K562 (cell line): ENCODE data around the gene INO80. TPM values are rescaled to one million over a fixed set of nuclear protein-coding genes. Genes with fewer than 3 reads are reported as not detected.

Source experiments
- CCAR2 ChIP-seq: fragments of 200-400 bp; formaldehyde crosslinking; IDR thresholded peaks from 2 replicates; pipeline ENCODE4 v1.6.1; 2017; ENCODE audit warnings: mild to moderate bottlenecking, low read depth, low read length
- CGGBP1 ChIP-seq: fragments of 250-450 bp; sonication (Bioruptor Pico); IDR thresholded peaks from 2 replicates; pipeline ENCODE4 v1.9.0; 2021; ENCODE audit warnings: mild to moderate bottlenecking
- DACH1 ChIP-seq: fragments of 450-650 bp; IDR thresholded peaks from 2 replicates; pipeline ENCODE4 v1.6.1; 2018; ENCODE audit not compliant: partially characterized antibody
- E2F8 ChIP-seq: fragments of 450-650 bp; IDR thresholded peaks from 2 replicates; pipeline ENCODE4 v1.7.1; 2018; ENCODE audit warnings: mild to moderate bottlenecking, low read depth; ENCODE audit not compliant: partially characterized antibody
- E4F1 ChIP-seq: fragments of 250-450 bp; sonication (Bioruptor Pico); IDR thresholded peaks from 2 replicates; pipeline ENCODE4 v1.5.0; 2021; ENCODE audit warnings: mild to moderate bottlenecking, borderline replicate concordance
- ELK3 ChIP-seq: fragments of 450-650 bp; formaldehyde crosslinking; IDR thresholded peaks from 2 replicates; pipeline ENCODE4 v1.4.0; 2020; ENCODE audit warnings: mild to moderate bottlenecking
- FOXP1 ChIP-seq: sonication (generic); formaldehyde crosslinking; IDR thresholded peaks from 2 replicates; pipeline ENCODE4 v1.8.0; 2022; ENCODE audit warnings: mild to moderate bottlenecking, missing genetic modification reagents
- KLF13 ChIP-seq: fragments of 450-650 bp; IDR thresholded peaks from 2 replicates; pipeline ENCODE4 v1.6.1; 2016; ENCODE audit warnings: missing genetic modification characterization, low read depth, mild to moderate bottlenecking, missing compliant biosample characterization, moderate library complexity, borderline replicate concordance
- MAFF ChIP-seq: IDR thresholded peaks from 2 replicates; pipeline ENCODE4 v1.6.1; 2012; ENCODE audit warnings: low read length, improper control_type of control experiment
- RBFOX2 ChIP-seq: fragments of 200-400 bp; formaldehyde crosslinking; IDR thresholded peaks from 2 replicates; pipeline ENCODE4 v1.6.1; 2017; ENCODE audit warnings: low read depth, mild to moderate bottlenecking, low read length, moderate library complexity
- SPI1 ChIP-seq: IDR thresholded peaks from 2 replicates; pipeline ENCODE4 v1.6.1; 2011; ENCODE audit warnings: low read depth, low read length, control low read depth, borderline replicate concordance
- ZBTB8A ChIP-seq: fragments of 450-650 bp; IDR thresholded peaks from 2 replicates; pipeline ENCODE4 v1.6.1; 2018; ENCODE audit warnings: mild to moderate bottlenecking, moderate library complexity; ENCODE audit not compliant: partially characterized antibody
- ZNF121 ChIP-seq: sonication (generic); formaldehyde crosslinking; conservative IDR thresholded peaks from 2 replicates; pipeline ENCODE4 v1.8.0; 2022; ENCODE audit warnings: missing genetic modification reagents
- ZNF316 ChIP-seq: fragments of 450-650 bp; IDR thresholded peaks from 2 replicates; pipeline ENCODE4 v1.6.1; 2016
- ZNF609 ChIP-seq: sonication (generic); formaldehyde crosslinking; IDR thresholded peaks from 2 replicates; pipeline ENCODE4 v1.8.1; 2023; ENCODE audit warnings: missing genetic modification reagents, mild to moderate bottlenecking, borderline replicate concordance
- polyA plus RNA-seq, 8 experiments: library from polyadenylated mRNA; depleted of rRNA in 4 of 8; stranded (reverse) in 5 of 8; unstranded in 3 of 8; fragments of >200 nt; fragmentation: Nextera tagmentation in 2 of 8; fragmentation: Illumina TruSeq in 1 of 8; extraction: Ambion mirVana in 2 of 8; extraction: Trizol in 1 of 8; gene quantifications; 2 replicates each; pipeline versions ENCODE4 v1.2.1 to v1.2.3, GENCODE V29; 2011 to 2014; ENCODE audit warnings: inconsistent platforms in 1 of 8, missing spikeins in 1 of 8
- total RNA-seq, 7 experiments: library from RNA; depleted of rRNA in 6 of 7; stranded (reverse); fragments of >200 nt in 6 of 7; fragmentation: Illumina TruSeq in 2 of 7; extraction: Trizol in 2 of 7; gene quantifications; 2 replicates each; pipeline versions ENCODE4 v1.2.1 to v1.2.3, GENCODE V29; 2011 to 2021; ENCODE audit warnings: low replicate concordance in 1 of 7

Gene INO80
- total and polyA plus RNA-seq, 9 of the 15 experiments (the other 6 are each of a cell fraction or from before 2014, with no cell fraction given), result 1.1 to 25.7 (median 19.9) TPM

GRCh38 chr15:40941528-40942336, 174.3 kb downstream of the INO80 start (continued):
- TF ChIP-seq RBFOX2, result peak; percentile 84
- TF ChIP-seq DACH1, result no peak
- no peak for TF ChIP-seq ZNF609
- TF ChIP-seq CGGBP1, result no peak
- TF ChIP-seq ZNF121 (CRISPR knock-in tag), result no peak
- no peak for TF ChIP-seq KLF13
- no peak; the same call in 1 of the 2 replicates for TF ChIP-seq E4F1 (CRISPR knock-in tag)
- no peak for TF ChIP-seq ZNF316
- peak; percentile 74; the same call in 1 of the 2 replicates for TF ChIP-seq SPI1
- no peak for TF ChIP-seq MAFF
- TF ChIP-seq ZBTB8A, result no peak
- TF ChIP-seq FOXP1 (CRISPR knock-in tag), result peak; percentile 78; the same call in 1 of the 2 replicates
- TF ChIP-seq ELK3 (CRISPR knock-in tag), result no peak
- TF ChIP-seq E2F8, result no peak
- no peak for TF ChIP-seq CCAR2
